PC-9 (cell line): ENCODE data around the gene TMEM266. TPM values are rescaled to one million over a fixed set of nuclear protein-coding genes. Genes with fewer than 3 reads are reported as not detected.

Source experiments
- BruUV-seq: library from RNA; stranded (reverse); fragments of 400-500 nt; replicated peaks from 2 replicates; lab custom pipeline; 2021; lab: Mats Ljungman, UMichigan
- CTCF ChIA-PET: fragments of 300-600 bp; sonication (Branson Sonifier 250); formaldehyde crosslinking; loops from one replicate; lab custom pipeline; 2022; ENCODE audit warnings: antibody characterized with exemption; lab: Charles Lee
- POLR2A ChIA-PET: fragments of 300-600 bp; sonication (Branson Sonifier 250); formaldehyde crosslinking; loops from one replicate; lab custom pipeline; 2022; ENCODE audit warnings: antibody characterized with exemption; ENCODE audit not compliant: unreplicated experiment; lab: Charles Lee
- DNase-seq, 2 experiments: peaks; one replicate each; pipeline versions ENCODE4 v3.0.0 to v3.0.0-alpha.2; 2015 to 2022; ENCODE audit warnings: mixed read lengths in 1 of 2
- H2AFZ ChIP-seq: fragments of 200-600 bp; sonication (generic); 2 replicates; pipeline ENCODE4 v1.8.1; 2017; ENCODE audit warnings: antibody characterized with exemption
- H3F3A ChIP-seq: fragments of 200-600 bp; sonication (generic); 2 replicates; pipeline ENCODE4 v1.8.1; 2017; ENCODE audit warnings: antibody characterized with exemption, mild to moderate bottlenecking, low read depth; ENCODE audit not compliant: insufficient read depth
- H3K27ac ChIP-seq: fragments of 200-600 bp; sonication (generic); 2 replicates; pipeline ENCODE4 v1.6.1; 2016; ENCODE audit warnings: mixed run types
- H3K27me3 ChIP-seq: fragments of 200-600 bp; sonication (generic); 2 replicates; pipeline ENCODE4 v1.6.1; 2016; ENCODE audit warnings: low read depth, mixed run types; ENCODE audit not compliant: insufficient read depth
- H3K36me3 ChIP-seq: fragments of 200-600 bp; sonication (generic); 2 replicates; pipeline ENCODE4 v1.6.1; 2016; ENCODE audit warnings: low read depth, mixed run types
- H3K4me1 ChIP-seq: fragments of 200-600 bp; sonication (generic); replicated peaks from 2 replicates; pipeline ENCODE4 v1.6.1; 2016; ENCODE audit warnings: mixed run types; ENCODE audit not compliant: insufficient read depth
- H3K4me2 ChIP-seq: fragments of 200-600 bp; sonication (generic); 2 replicates; pipeline ENCODE4 v1.6.1; 2017; ENCODE audit warnings: mixed run types
- H3K4me3 ChIP-seq: fragments of 200-600 bp; sonication (generic); 2 replicates; pipeline ENCODE4 v1.6.1; 2016; ENCODE audit warnings: mixed run types
- H3K79me2 ChIP-seq: fragments of 200-600 bp; sonication (generic); 2 replicates; pipeline ENCODE4 v1.6.1; 2017; ENCODE audit warnings: low read depth, mixed run types
- H3K9me2 ChIP-seq: fragments of 200-600 bp; sonication (generic); 2 replicates; pipeline ENCODE4 v1.8.1; 2017; ENCODE audit warnings: mild to moderate bottlenecking; ENCODE audit not compliant: insufficient read depth
- H3K9me3 ChIP-seq: fragments of 200-600 bp; sonication (generic); 2 replicates; pipeline ENCODE4 v1.8.1; 2016; ENCODE audit warnings: low read depth; ENCODE audit not compliant: insufficient read depth
- H4K20me1 ChIP-seq: fragments of 200-600 bp; sonication (generic); 2 replicates; pipeline ENCODE4 v1.8.1; 2017; ENCODE audit not compliant: insufficient read depth
- EZH2 ChIP-seq: fragments of 200-600 bp; sonication (generic); IDR thresholded peaks from 2 replicates; pipeline ENCODE4 v1.8.0; 2017; ENCODE audit warnings: antibody characterized with exemption, low read depth
- intact Hi-C: fragments of 100-400 bp; cut with micrococcal nuclease; formaldehyde crosslinking; loops from one replicate; pipeline ENCODE4 v1.10.0; 2022; ENCODE audit not compliant: unreplicated experiment
- total RNA-seq: library from RNA; stranded (reverse); gene quantifications from 2 replicates; pipeline ENCODE4 v1.2.3, GENCODE V29; 2021
- TF ChIP-seq, protein P1 (sequence below): fragments of 200-600 bp; sonication (generic); conservative IDR thresholded peaks from 2 replicates; pipeline ENCODE4 v1.6.1; 2017; ENCODE audit warnings: mixed run types, antibody characterized with exemption, mild to moderate bottlenecking, moderate library complexity

Gene TMEM266
- total RNA-seq, 1 experiment from 2014 or later = 0.41 TPM

DNA sequence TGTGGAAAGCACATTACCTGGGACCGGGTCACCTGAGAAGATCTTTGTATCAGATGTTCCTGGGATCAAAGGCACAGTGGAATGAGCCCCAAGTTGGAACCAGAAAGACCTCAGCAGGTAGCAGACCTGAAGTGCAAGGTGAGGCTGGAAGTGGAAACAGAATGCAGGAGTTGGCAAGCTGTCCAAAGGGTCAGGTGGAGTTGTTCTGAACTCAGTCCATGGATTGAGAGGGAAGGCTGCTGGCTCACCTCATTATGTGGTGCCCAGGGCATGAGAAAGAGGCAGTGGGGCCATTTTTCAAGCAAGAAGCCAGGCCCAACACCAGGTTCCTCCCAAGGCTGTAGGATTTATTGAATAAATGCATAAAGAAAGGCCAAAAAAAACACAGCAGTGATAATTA is 49.3 kb downstream of the TMEM266 start:
- H3K4me1 ChIP-seq = no peaks in the 10 kb centered on the region
- no peak overlapping the region for H3K4me2 ChIP-seq
- BruUV-seq = no TSS peak
- POLR2A ChIA-PET = no interaction called here
- TF ChIP-seq EZH2 = no peak
- TF ChIP-seq, protein P1, sequence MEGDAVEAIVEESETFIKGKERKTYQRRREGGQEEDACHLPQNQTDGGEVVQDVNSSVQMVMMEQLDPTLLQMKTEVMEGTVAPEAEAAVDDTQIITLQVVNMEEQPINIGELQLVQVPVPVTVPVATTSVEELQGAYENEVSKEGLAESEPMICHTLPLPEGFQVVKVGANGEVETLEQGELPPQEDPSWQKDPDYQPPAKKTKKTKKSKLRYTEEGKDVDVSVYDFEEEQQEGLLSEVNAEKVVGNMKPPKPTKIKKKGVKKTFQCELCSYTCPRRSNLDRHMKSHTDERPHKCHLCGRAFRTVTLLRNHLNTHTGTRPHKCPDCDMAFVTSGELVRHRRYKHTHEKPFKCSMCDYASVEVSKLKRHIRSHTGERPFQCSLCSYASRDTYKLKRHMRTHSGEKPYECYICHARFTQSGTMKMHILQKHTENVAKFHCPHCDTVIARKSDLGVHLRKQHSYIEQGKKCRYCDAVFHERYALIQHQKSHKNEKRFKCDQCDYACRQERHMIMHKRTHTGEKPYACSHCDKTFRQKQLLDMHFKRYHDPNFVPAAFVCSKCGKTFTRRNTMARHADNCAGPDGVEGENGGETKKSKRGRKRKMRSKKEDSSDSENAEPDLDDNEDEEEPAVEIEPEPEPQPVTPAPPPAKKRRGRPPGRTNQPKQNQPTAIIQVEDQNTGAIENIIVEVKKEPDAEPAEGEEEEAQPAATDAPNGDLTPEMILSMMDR = no peak
- no peak overlapping the region for H3K27ac ChIP-seq
- DNase-seq = no peak
- CTCF ChIA-PET = no interaction called here
- H3K36me3 ChIP-seq = no peaks in the 10 kb centered on the region
- H3K9me3 ChIP-seq = no peaks in the 10 kb centered on the region
- no peaks in the 10 kb centered on the region for H3K9me2 ChIP-seq
- H3F3A ChIP-seq = no peaks in the 10 kb centered on the region
- no peaks in the 10 kb centered on the region for H4K20me1 ChIP-seq
- H3K79me2 ChIP-seq = no peaks in the 10 kb centered on the region
- intact Hi-C loops = no loop called here
- H3K27me3 ChIP-seq = no peaks in the 10 kb centered on the region
- H3K4me3 ChIP-seq = no peak overlapping the region
- H2AFZ ChIP-seq = no peak overlapping the region

DNA sequence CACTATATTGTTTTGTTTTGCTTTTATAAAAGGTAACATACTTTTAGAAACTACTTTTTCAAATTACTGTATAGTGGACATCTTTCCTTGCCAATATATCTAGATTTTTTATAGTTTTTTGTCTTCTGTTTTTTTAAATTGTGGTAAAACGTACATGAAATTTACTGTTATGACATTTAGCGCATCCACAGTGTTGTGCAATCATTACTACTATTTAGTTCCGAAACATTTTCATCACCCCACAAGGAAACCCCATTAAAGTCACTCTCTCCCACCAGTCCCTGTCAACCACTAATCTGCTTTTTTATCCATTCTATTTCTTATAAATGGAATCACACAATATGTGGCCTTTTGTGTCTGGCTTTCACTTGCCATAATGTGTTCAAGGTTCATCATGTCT is 54.8 kb downstream of the TMEM266 start:
- TF ChIP-seq, protein P1 = no peak
- no peak for TF ChIP-seq EZH2
- DNase-seq = no peak
- Histone ChIP-seq H2AFZ (no peak overlapping the region), H3K27ac (no peak overlapping the region), H3K36me3 (no peaks in the 10 kb centered on the region), H3K4me1 (no peaks in the 10 kb centered on the region), H3F3A (no peaks in the 10 kb centered on the region), H3K4me2 (no peak overlapping the region), H3K4me3 (no peak overlapping the region), H3K9me2 (no peaks in the 10 kb centered on the region), H3K79me2 (no peaks in the 10 kb centered on the region), H3K9me3 (no peaks in the 10 kb centered on the region), H3K27me3 (no peaks in the 10 kb centered on the region), H4K20me1 (no peaks in the 10 kb centered on the region)
- BruUV-seq = no TSS peak
- ChIA-PET CTCF (no interaction called here), POLR2A (interaction anchor here (0.5 kb wide), 1 partner anchor 136 kb away, joined by 3 read pairs; no protein-coding TSS in a partner anchor)
- intact Hi-C loops = no loop called here

DNA sequence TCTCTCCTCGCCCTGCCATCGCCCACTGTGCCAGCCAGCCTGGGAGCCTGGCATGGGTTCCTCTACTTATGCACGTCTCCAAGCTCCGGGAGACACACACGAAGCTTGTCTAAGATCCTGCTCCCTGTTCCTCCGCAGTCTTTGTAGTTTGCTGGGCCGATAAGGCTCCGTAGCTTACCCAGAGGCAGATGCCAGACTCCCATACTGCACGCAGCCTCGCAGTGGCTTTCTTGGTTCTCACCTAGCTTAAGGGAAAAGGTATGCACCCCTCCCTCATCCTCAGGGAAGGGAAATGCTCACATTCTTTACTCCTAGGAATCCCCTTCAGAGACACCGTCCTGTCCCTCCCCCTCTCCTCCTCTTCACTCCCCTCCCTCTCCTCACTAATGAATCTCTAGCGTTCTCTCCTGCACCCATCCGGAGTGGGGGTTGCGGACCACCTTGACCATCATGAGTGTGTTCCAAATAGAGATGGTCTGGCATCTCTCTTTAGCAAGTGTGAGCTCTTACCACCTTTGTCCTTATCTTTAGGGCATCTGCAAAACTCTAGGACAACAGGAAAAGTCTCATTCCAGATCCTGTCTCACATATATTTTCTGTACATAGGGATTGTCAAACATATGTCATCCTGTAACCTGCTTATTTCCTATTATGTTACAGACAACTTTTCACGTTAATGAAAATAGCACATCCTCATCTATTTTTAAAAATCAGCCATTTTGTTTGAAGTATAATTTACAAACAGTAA is 56.5 kb downstream of the TMEM266 start:
- TF ChIP-seq EZH2 = no peak
- TF ChIP-seq, protein P1 = no peak
- H3K27ac ChIP-seq = no peak overlapping the region
- H4K20me1 ChIP-seq = no peaks in the 10 kb centered on the region
- ChIA-PET CTCF (interaction anchor here (0.5 kb wide), 1 partner anchor 203 kb away, joined by 3 read pairs; no protein-coding TSS in a partner anchor), POLR2A (no interaction called here)
- H2AFZ ChIP-seq = no peak overlapping the region
- H3K9me3 ChIP-seq = no peaks in the 10 kb centered on the region
- no peaks in the 10 kb centered on the region for H3K9me2 ChIP-seq
- H3K4me3 ChIP-seq = no peak overlapping the region
- intact Hi-C loops = no loop called here
- no peak overlapping the region for H3K4me2 ChIP-seq
- H3K36me3 ChIP-seq = no peaks in the 10 kb centered on the region
- H3F3A ChIP-seq = no peaks in the 10 kb centered on the region
- no TSS peak for BruUV-seq
- H3K79me2 ChIP-seq = no peaks in the 10 kb centered on the region
- no peaks in the 10 kb centered on the region for H3K4me1 ChIP-seq
- no peak for DNase-seq
- no peaks in the 10 kb centered on the region for H3K27me3 ChIP-seq
